Activated CD8-positive, alpha-beta T cell treated with anti-CD3 and anti-CD28 coated beads, Interleukin-2, amount 10 ng/mL, durations not matched to agents 7 days and 5 days (primary cell): Measurements from ENCODE around the gene RIN3. TPM values are rescaled to one million over a fixed set of nuclear protein-coding genes. Genes with fewer than 3 reads are reported as not detected.

Experiments
- ATAC-seq: fragments of 150-1000 bp; cut with Tn5 transposase; one replicate; pipeline ENCODE4 v1.10.0; 2021; ENCODE audit warnings: moderate library complexity
- CTCF ChIA-PET: fragments of 350-600 bp; sonication (Branson Sonifier 250); formaldehyde crosslinking; loops from one replicate; lab custom pipeline; 2021; ENCODE audit warnings: antibody characterized with exemption; lab: Charles Lee
- POLR2A ChIA-PET: fragments of 350-600 bp; sonication (Branson Sonifier 250); formaldehyde crosslinking; loops from one replicate; lab custom pipeline; 2021; ENCODE audit warnings: antibody characterized with exemption; lab: Charles Lee
- DNase-seq: peaks from one replicate; pipeline ENCODE4 v3.0.0-alpha.2; 2020
- H3K27ac Mint-ChIP-seq: one replicate; pipeline ENCODE4 v1.8.0; 2021; ENCODE audit warnings: mild to moderate bottlenecking, mixed read lengths
- H3K27me3 Mint-ChIP-seq: one replicate; pipeline ENCODE4 v1.8.0; 2021; ENCODE audit warnings: low read depth, mixed read lengths
- H3K36me3 Mint-ChIP-seq: one replicate; pipeline ENCODE4 v1.8.0; 2021; ENCODE audit warnings: low read depth, mixed read lengths
- H3K4me1 Mint-ChIP-seq: one replicate; pipeline ENCODE4 v1.8.0; 2021; ENCODE audit warnings: low read depth, mixed read lengths
- H3K4me3 Mint-ChIP-seq: one replicate; pipeline ENCODE4 v1.8.0; 2021; ENCODE audit warnings: mild to moderate bottlenecking, mixed read lengths
- H3K9me3 Mint-ChIP-seq: one replicate; pipeline ENCODE4 v1.8.0; 2022; ENCODE audit warnings: mixed read lengths; ENCODE audit not compliant: insufficient read depth
- total RNA-seq, 2 experiments: library from RNA; stranded (reverse); gene quantifications; one replicate each; pipeline ENCODE4 v1.2.3, GENCODE V29; 2021

Gene RIN3
- total RNA-seq, 2 experiments from 2014 or later = 85.6 to 89.0 TPM

- no peaks in the 10 kb centered on the region for H3K27me3 Mint-ChIP-seq
- H3K27ac Mint-ChIP-seq = peak overlapping the region; percentile 56
- peak overlapping the region; percentile 49 for H3K4me3 Mint-ChIP-seq
- no peak for ATAC-seq
- no peak for DNase-seq
- CTCF ChIA-PET = interaction anchor here (0.8 to 1.7 kb wide), 2 partner anchors 13 to 42 kb away, joined by 3 to 6 read pairs; no protein-coding TSS in a partner anchor
- no peaks in the 10 kb centered on the region for H3K9me3 Mint-ChIP-seq
- H3K36me3 Mint-ChIP-seq = peaks cover 88% of the 10 kb centered on the region
- peaks cover 82% of the 10 kb centered on the region for H3K4me1 Mint-ChIP-seq
- POLR2A ChIA-PET = interaction anchor here (1.1 kb wide), 1 partner anchor 101 kb away, joined by 3 read pairs; no protein-coding TSS in a partner anchor
These were observed 142.9 kb downstream of the RIN3 start for GRCh38 chr14:92656306-92657081.

- H3K4me1 Mint-ChIP-seq = peaks cover 75% of the 10 kb centered on the region
- ChIA-PET POLR2A (interaction anchor here (1.1 kb wide), 1 partner anchor 102 kb away, joined by 3 read pairs; no protein-coding TSS in a partner anchor), CTCF (interaction anchor here (1.3 to 1.7 kb wide), 2 partner anchors 24 to 43 kb away, joined by 5 to 6 read pairs; no protein-coding TSS in a partner anchor)
- peak overlapping the region; percentile 56 for H3K27ac Mint-ChIP-seq
- peak overlapping the region; percentile 28 for H3K4me3 Mint-ChIP-seq
- no peaks in the 10 kb centered on the region for H3K27me3 Mint-ChIP-seq
- no peak for DNase-seq
- peaks cover 89% of the 10 kb centered on the region for H3K36me3 Mint-ChIP-seq
- no peaks in the 10 kb centered on the region for H3K9me3 Mint-ChIP-seq
- no peak for ATAC-seq
These were observed 144.0 kb downstream of the RIN3 start for GRCh38 chr14:92657457-92658142.

- peaks cover 75% of the 10 kb centered on the region for H3K4me1 Mint-ChIP-seq
- ChIA-PET CTCF (interaction anchor here (1.3 kb wide), 1 partner anchor 23 kb away, joined by 5 read pairs; no protein-coding TSS in a partner anchor), POLR2A (no interaction called here)
- DNase-seq (no peak), ATAC-seq (no peak)
- no peak overlapping the region for H3K4me3 Mint-ChIP-seq
- H3K27ac Mint-ChIP-seq = peak overlapping the region; percentile 56
- H3K36me3 Mint-ChIP-seq = peaks cover 90% of the 10 kb centered on the region
- no peaks in the 10 kb centered on the region for H3K27me3 Mint-ChIP-seq
- H3K9me3 Mint-ChIP-seq = no peaks in the 10 kb centered on the region
These were observed 144.6 kb downstream of the RIN3 start for GRCh38 chr14:92658160-92658559.

GRCh38 chr14:92658684-92659083 is 145.1 kb downstream of the RIN3 start:
- Mint-ChIP-seq H3K9me3 (no peaks in the 10 kb centered on the region), H3K36me3 (peaks cover 88% of the 10 kb centered on the region), H3K4me3 (no peak overlapping the region), H3K27me3 (no peaks in the 10 kb centered on the region), H3K27ac (peak overlapping the region; percentile 72), H3K4me1 (peaks cover 71% of the 10 kb centered on the region)
- DNase-seq (no peak), ATAC-seq (no peak)
- POLR2A ChIA-PET = no interaction called here
- CTCF ChIA-PET = interaction anchor here (1.3 to 1.4 kb wide), 2 partner anchors 11 to 23 kb away, joined by 5 read pairs; no protein-coding TSS in a partner anchor

- DNase-seq = no peak
- peak overlapping the region; percentile 72 for H3K27ac Mint-ChIP-seq
- ChIA-PET POLR2A (interaction anchor here (1.5 kb wide), 1 partner anchor 8 kb away, joined by 3 read pairs; no protein-coding TSS in a partner anchor), CTCF (interaction anchor here (1.4 kb wide), 1 partner anchor 10 kb away, joined by 5 read pairs; no protein-coding TSS in a partner anchor)
- H3K36me3 Mint-ChIP-seq = peaks cover 87% of the 10 kb centered on the region
- no peak overlapping the region for H3K4me3 Mint-ChIP-seq
- H3K4me1 Mint-ChIP-seq = peaks cover 68% of the 10 kb centered on the region
- no peak for ATAC-seq
- no peaks in the 10 kb centered on the region for H3K27me3 Mint-ChIP-seq
- no peaks in the 10 kb centered on the region for H3K9me3 Mint-ChIP-seq
These were observed 146.4 kb downstream of the RIN3 start for GRCh38 chr14:92659765-92660561.

GRCh38 chr14:92660571-92660970 is 147.0 kb downstream of the RIN3 start:
- DNase-seq (no peak), ATAC-seq (no peak)
- Mint-ChIP-seq H3K4me1 (peaks cover 65% of the 10 kb centered on the region), H3K27ac (peak overlapping the region; percentile 72), H3K36me3 (peaks cover 85% of the 10 kb centered on the region), H3K9me3 (no peaks in the 10 kb centered on the region), H3K27me3 (no peaks in the 10 kb centered on the region), H3K4me3 (no peak overlapping the region)
- ChIA-PET POLR2A (interaction anchor here (1.5 kb wide), 1 partner anchor 8 kb away, joined by 3 read pairs; no protein-coding TSS in a partner anchor), CTCF (no interaction called here)

GRCh38 chr14:92663049-92663448 is 149.5 kb downstream of the RIN3 start:
- ATAC-seq (no peak), DNase-seq (no peak)
- H3K27me3 Mint-ChIP-seq = no peaks in the 10 kb centered on the region
- peaks cover 85% of the 10 kb centered on the region for H3K36me3 Mint-ChIP-seq
- peaks cover 60% of the 10 kb centered on the region for H3K4me1 Mint-ChIP-seq
- CTCF ChIA-PET = interaction anchor here (2.9 kb wide), 1 partner anchor 9 kb away, joined by 15 read pairs; no protein-coding TSS in a partner anchor
- POLR2A ChIA-PET = interaction anchor here (0.9 kb wide), 1 partner anchor 10 kb away, joined by 3 read pairs; no protein-coding TSS in a partner anchor
- H3K27ac Mint-ChIP-seq = no peak overlapping the region
- no peaks in the 10 kb centered on the region for H3K9me3 Mint-ChIP-seq
- H3K4me3 Mint-ChIP-seq = no peak overlapping the region

GRCh38 chr14:92665661-92666110 is 152.1 kb downstream of the RIN3 start:
- ChIA-PET CTCF (interaction anchor here (2.9 kb wide), 1 partner anchor 12 kb away, joined by 15 read pairs; no protein-coding TSS in a partner anchor), POLR2A (interaction anchor here (0.5 kb wide), 1 partner anchor 544 kb away, joined by 3 read pairs; the partner anchor contains the start of gene NDUFB1)
- no peaks in the 10 kb centered on the region for H3K27me3 Mint-ChIP-seq
- no peak overlapping the region for H3K4me3 Mint-ChIP-seq
- H3K4me1 Mint-ChIP-seq = peaks cover 62% of the 10 kb centered on the region
- ATAC-seq (no peak), DNase-seq (no peak)
- peak overlapping the region; percentile 58 for H3K27ac Mint-ChIP-seq
- H3K9me3 Mint-ChIP-seq = no peaks in the 10 kb centered on the region
- peaks cover 82% of the 10 kb centered on the region for H3K36me3 Mint-ChIP-seq

- ATAC-seq = no peak
- Mint-ChIP-seq H3K9me3 (no peaks in the 10 kb centered on the region), H3K4me1 (peaks cover 65% of the 10 kb centered on the region), H3K36me3 (peaks cover 82% of the 10 kb centered on the region), H3K4me3 (no peak overlapping the region), H3K27ac (peak overlapping the region; percentile 58), H3K27me3 (no peaks in the 10 kb centered on the region)
- no peak for DNase-seq
- ChIA-PET POLR2A (interaction anchor here (0.5 kb wide), 1 partner anchor 545 kb away, joined by 3 read pairs; the partner anchor contains the start of gene NDUFB1), CTCF (no interaction called here)
These were observed 152.7 kb downstream of the RIN3 start for GRCh38 chr14:92666251-92666650.

- ATAC-seq (peak; percentile 40), DNase-seq (no peak)
- ChIA-PET CTCF (interaction anchor here (1.2 kb wide), 1 partner anchor 18 kb away, joined by 3 read pairs; no protein-coding TSS in a partner anchor), POLR2A (interaction anchor here (1.5 kb wide), 1 partner anchor 16 kb away, joined by 5 read pairs; no protein-coding TSS in a partner anchor)
- H3K36me3 Mint-ChIP-seq = peaks cover 74% of the 10 kb centered on the region
- H3K27me3 Mint-ChIP-seq = no peaks in the 10 kb centered on the region
- H3K9me3 Mint-ChIP-seq = no peaks in the 10 kb centered on the region
- H3K4me1 Mint-ChIP-seq = peaks cover 65% of the 10 kb centered on the region
- H3K27ac Mint-ChIP-seq = peak overlapping the region; percentile 32
- no peak overlapping the region for H3K4me3 Mint-ChIP-seq
These were observed 154.8 kb downstream of the RIN3 start for GRCh38 chr14:92668276-92668973.
